K562 (cell line): Measurements from ENCODE around the gene ARID4B. TPM values are rescaled to one million over a fixed set of nuclear protein-coding genes. Genes with fewer than 3 reads are reported as not detected.

Experiments
- ATF1 ChIP-seq, 2 experiments: fragments of 450-650 bp in 1 of 2; IDR thresholded peaks; 2 replicates each; pipeline ENCODE4 v1.6.1; 2016; ENCODE audit warnings: missing compliant biosample characterization in 1 of 2, missing genetic modification characterization in 1 of 2
- BRD4 ChIP-seq: fragments of 200-600 bp; sonication (generic); IDR thresholded peaks from 2 replicates; pipeline ENCODE4 v1.6.1; 2017; ENCODE audit warnings: inconsistent platforms
- CBX1 ChIP-seq: sonication (generic); IDR thresholded peaks from 2 replicates; pipeline ENCODE4 v1.6.1; 2016; ENCODE audit warnings: antibody characterized with exemption, low read depth, mild to moderate bottlenecking
- CXXC5 ChIP-seq: fragments of 250-450 bp; sonication (Bioruptor Pico); IDR thresholded peaks from 2 replicates; pipeline ENCODE4 v1.8.0; 2022; ENCODE audit warnings: inconsistent platforms, mild to moderate bottlenecking, moderate library complexity
- FIP1L1 ChIP-seq: fragments of 200-400 bp; formaldehyde crosslinking; IDR thresholded peaks from 2 replicates; pipeline ENCODE4 v1.6.1; 2018; ENCODE audit warnings: mild to moderate bottlenecking, low read depth, low read length; ENCODE audit not compliant: poor library complexity, severe bottlenecking
- GTF2A2 ChIP-seq: IDR thresholded peaks from 2 replicates; pipeline ENCODE4 v1.6.1; 2016; ENCODE audit warnings: mild to moderate bottlenecking, missing genetic modification characterization, missing compliant biosample characterization
- GTF2F1 ChIP-seq: IDR thresholded peaks from 2 replicates; pipeline ENCODE4 v1.6.1; 2011; ENCODE audit warnings: low read depth, low read length, improper control_type of control experiment
- HNRNPLL ChIP-seq: fragments of 200-400 bp; formaldehyde crosslinking; IDR thresholded peaks from 2 replicates; pipeline ENCODE4 v1.6.1; 2017; ENCODE audit warnings: low read length, low read depth, mild to moderate bottlenecking; ENCODE audit not compliant: poor library complexity, severe bottlenecking
- HSF4 ChIP-seq: fragments of 250-450 bp; sonication (Bioruptor Pico); IDR thresholded peaks from 2 replicates; pipeline ENCODE4 v2.1.2; 2022; ENCODE audit warnings: mild to moderate bottlenecking, moderate library complexity, borderline replicate concordance
- NCOA1 ChIP-seq: fragments of 450-650 bp; IDR thresholded peaks from 2 replicates; pipeline ENCODE4 v1.6.1; 2016; ENCODE audit warnings: low read depth
- NRF1 ChIP-seq, 2 experiments: fragments of 450-650 bp; IDR thresholded peaks in 1 of 2; conservative IDR thresholded peaks in 1 of 2; 2 replicates each; pipeline ENCODE4 v1.6.1; 2014; ENCODE audit warnings: mild to moderate bottlenecking in 2 of 2
- POLR3A ChIP-seq: IDR thresholded peaks from 2 replicates; pipeline ENCODE4 v1.6.1; 2011; ENCODE audit warnings: borderline replicate concordance, mild to moderate bottlenecking, moderate library complexity; ENCODE audit not compliant: insufficient read length, insufficient read depth; ENCODE audit errors: extremely low read depth
- PTTG1 ChIP-seq: fragments of 450-650 bp; IDR thresholded peaks from 2 replicates; pipeline ENCODE4 v1.6.1; 2016; ENCODE audit warnings: low read depth, mild to moderate bottlenecking, missing genetic modification characterization, missing compliant biosample characterization
- RBM15 ChIP-seq: fragments of 200-400 bp; formaldehyde crosslinking; IDR thresholded peaks from 2 replicates; pipeline ENCODE4 v1.6.1; 2018; ENCODE audit warnings: mild to moderate bottlenecking, low read length, moderate library complexity; ENCODE audit not compliant: insufficient read depth
- SOX6 ChIP-seq: fragments of 450-650 bp; IDR thresholded peaks from 2 replicates; pipeline ENCODE4 v1.6.1; 2014; ENCODE audit warnings: mild to moderate bottlenecking
- SPI1 ChIP-seq: IDR thresholded peaks from 2 replicates; pipeline ENCODE4 v1.6.1; 2011; ENCODE audit warnings: low read depth, low read length, control low read depth, borderline replicate concordance
- THRAP3 ChIP-seq: fragments of 450-650 bp; IDR thresholded peaks from 2 replicates; pipeline ENCODE4 v1.6.1; 2016; ENCODE audit warnings: mild to moderate bottlenecking, inconsistent platforms, borderline replicate concordance
- TRIM24 ChIP-seq, 2 experiments: fragments of 450-650 bp; IDR thresholded peaks; 2 replicates each; pipeline ENCODE4 v1.6.1; 2016
- XRCC4 ChIP-seq: IDR thresholded peaks from one replicate; pipeline ENCODE4 v1.6.1; 2011; ENCODE audit not compliant: insufficient read depth, insufficient read length; ENCODE audit errors: extremely low read depth
- XRCC5 ChIP-seq: fragments of 200-400 bp; formaldehyde crosslinking; IDR thresholded peaks from 2 replicates; pipeline ENCODE4 v1.6.1; 2017; ENCODE audit warnings: low read depth, mild to moderate bottlenecking, low read length
- ZC3H11A ChIP-seq: IDR thresholded peaks from 2 replicates; pipeline ENCODE4 v1.6.1; 2012; ENCODE audit warnings: low read depth, low read length, improper control_type of control experiment
- ZNF143 ChIP-seq: sonication (generic); formaldehyde crosslinking; IDR thresholded peaks from 2 replicates; pipeline ENCODE4 v1.9.0; 2022; ENCODE audit warnings: mild to moderate bottlenecking, missing genetic modification reagents
- ZNF3 ChIP-seq: fragments of 250-450 bp; sonication (Bioruptor Pico); IDR thresholded peaks from 2 replicates; pipeline ENCODE4 v1.5.0; 2021; ENCODE audit warnings: mild to moderate bottlenecking, moderate library complexity
- ZNF699 ChIP-seq: fragments of 250-450 bp; sonication (Bioruptor Pico); IDR thresholded peaks from 2 replicates; pipeline ENCODE4 v1.8.0; 2021; ENCODE audit warnings: mild to moderate bottlenecking, moderate library complexity; ENCODE audit not compliant: insufficient replicate concordance
- polyA plus RNA-seq, 8 experiments: library from polyadenylated mRNA; depleted of rRNA in 4 of 8; stranded (reverse) in 5 of 8; unstranded in 3 of 8; fragments of >200 nt; fragmentation: Nextera tagmentation in 2 of 8; fragmentation: Illumina TruSeq in 1 of 8; extraction: Ambion mirVana in 2 of 8; extraction: Trizol in 1 of 8; gene quantifications; 2 replicates each; pipeline versions ENCODE4 v1.2.1 to v1.2.3, GENCODE V29; 2011 to 2014; ENCODE audit warnings: inconsistent platforms in 1 of 8, missing spikeins in 1 of 8
- total RNA-seq, 7 experiments: library from RNA; depleted of rRNA in 6 of 7; stranded (reverse); fragments of >200 nt in 6 of 7; fragmentation: Illumina TruSeq in 2 of 7; extraction: Trizol in 2 of 7; gene quantifications; 2 replicates each; pipeline versions ENCODE4 v1.2.1 to v1.2.3, GENCODE V29; 2011 to 2021; ENCODE audit warnings: low replicate concordance in 1 of 7
- TF ChIP-seq, protein P1 (sequence below), 2 experiments: fragments of 250-450 bp in 1 of 2; fragments of 450-650 bp in 1 of 2; sonication (Bioruptor Pico) in 1 of 2; IDR thresholded peaks; 2 replicates each; pipeline versions ENCODE4 v1.6.1 to v1.8.0; 2016 to 2021; ENCODE audit warnings: mild to moderate bottlenecking in 2 of 2, moderate library complexity in 2 of 2, missing compliant biosample characterization in 1 of 2, missing genetic modification characterization in 1 of 2

The ARID4B gene
- total and polyA plus RNA-seq, 9 of the 15 experiments (the other 6 are each of a cell fraction or from before 2014, with no cell fraction given), result 8.4 to 38.9 (median 18.5) TPM

- no peak for TF ChIP-seq PTTG1 (tag)
- peak; percentile 37; the same call in 1 of the 2 replicates for TF ChIP-seq THRAP3
- TF ChIP-seq NRF1 (conservative IDR thresholded peaks at IDR 0.05 in 1 of 2, IDR thresholded peaks at IDR 0.05 in 1 of 2), result peak; percentile 84 to 87
- TF ChIP-seq CXXC5, result peak; percentile 84
- peak; percentile 85 for TF ChIP-seq CBX1
- no peak for TF ChIP-seq RBM15
- TF ChIP-seq ATF1 (CRISPR knock-in tag; IDR thresholded peaks at IDR 0.05), result no peak
- peak; percentile 78 for TF ChIP-seq ATF1 (tag; IDR thresholded peaks at IDR 0.05)
- TF ChIP-seq SOX6, result peak; percentile 61
- TF ChIP-seq POLR3A, result no peak
- peak; percentile 53 for TF ChIP-seq FIP1L1
- no peak for TF ChIP-seq BRD4
- TF ChIP-seq ZNF143, result no peak
- peak; percentile 99 for TF ChIP-seq SPI1
- no peak for TF ChIP-seq HSF4 (CRISPR knock-in tag)
- peak; percentile 82 for TF ChIP-seq HNRNPLL
- TF ChIP-seq ZNF699, result no peak
- TF ChIP-seq XRCC5, result no peak
- peak; percentile 90; the same call in 1 of the 2 replicates for TF ChIP-seq GTF2F1
- peak; percentile 62; the same call in 1 of the 2 replicates for TF ChIP-seq NCOA1
- TF ChIP-seq GTF2A2 (tag), result no peak; the same call in 1 of the 2 replicates
- no peak for TF ChIP-seq ZNF3 (CRISPR knock-in tag)
- TF ChIP-seq ZC3H11A, result 0 out of 2 replicates have a peak, but pooled peaks have one; percentile 35
- peak in 1 of 2 experiments; percentile 19; a peak in 1 of 4 replicates for TF ChIP-seq TRIM24 (IDR thresholded peaks at IDR 0.05)
- TF ChIP-seq, protein P1, sequence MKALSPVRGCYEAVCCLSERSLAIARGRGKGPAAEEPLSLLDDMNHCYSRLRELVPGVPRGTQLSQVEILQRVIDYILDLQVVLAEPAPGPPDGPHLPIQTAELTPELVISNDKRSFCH (CRISPR knock-in tag; IDR thresholded peaks at IDR 0.05), result no peak
- TF ChIP-seq, protein P1 (tag; IDR thresholded peaks at IDR 0.05), result peak; percentile 62; the same call in 1 of the 2 replicates
- no peak for TF ChIP-seq XRCC4
Measured at GRCh38 chr1:235160957-235161684, 166.9 kb downstream of the ARID4B start, which contains the start of gene RBM34 (continued).
